Small intestine (tissue), 7 donors: ENCODE measurements around the gene CCDC188. TPM values are rescaled to one million over a fixed set of nuclear protein-coding genes. Genes with fewer than 3 reads are reported as not detected.
A peak's percentile ranks its signal among the peaks of the same experiment; 100 is the strongest.

ENCODE experiments used
- DNase-seq, 2 donors: peaks; one replicate each; pipeline versions ENCODE4 v3.0.0 to v3.0.0-alpha.2; 2013
- FAIRE-seq: peaks from 2 replicates; lab custom pipeline; 2012; peaks lifted over from hg19 to GRCh38; lab: Jason Lieb, UNC
- H3K27ac ChIP-seq, 3 donors: one replicate each; pipeline ENCODE4 v1.5.1; 2013; ENCODE audit warnings: low read length in 2 of 3, mild to moderate bottlenecking in 2 of 3, control low read depth in 1 of 3, inconsistent platforms in 1 of 3, low read depth in 1 of 3, moderate library complexity in 1 of 3
- H3K27me3 ChIP-seq, 3 donors: one replicate each; pipeline ENCODE4 v1.6.1; 2013; ENCODE audit warnings: low read length in 3 of 3, inconsistent platforms in 1 of 3; ENCODE audit not compliant: control insufficient read depth in 3 of 3, insufficient read depth in 3 of 3
- H3K36me3 ChIP-seq, 3 donors: one replicate each; pipeline ENCODE4 v1.6.1; 2013; ENCODE audit warnings: low read length in 3 of 3, inconsistent platforms in 1 of 3, low read depth in 1 of 3, mild to moderate bottlenecking in 1 of 3, moderate library complexity in 1 of 3; ENCODE audit not compliant: control insufficient read depth in 3 of 3, insufficient read depth in 2 of 3
- H3K4me1 ChIP-seq, 3 donors: one replicate each; pipeline ENCODE4 v1.6.1; 2013; ENCODE audit warnings: low read length in 2 of 3, inconsistent platforms in 1 of 3, low read depth in 1 of 3, mild to moderate bottlenecking in 1 of 3, moderate library complexity in 1 of 3; ENCODE audit not compliant: control insufficient read depth in 3 of 3, insufficient read depth in 2 of 3
- H3K4me3 ChIP-seq, 3 donors: one replicate each; pipeline ENCODE4 v1.5.1; 2013; ENCODE audit warnings: low read length in 3 of 3, control low read depth in 1 of 3, inconsistent platforms in 1 of 3, low read depth in 1 of 3, mild to moderate bottlenecking in 1 of 3, moderate library complexity in 1 of 3
- H3K9me3 ChIP-seq, 2 donors: one replicate each; pipeline ENCODE4 v1.6.1; 2013; ENCODE audit warnings: low read depth in 1 of 2, low read length in 1 of 2; ENCODE audit not compliant: control insufficient read depth in 2 of 2, insufficient read depth in 1 of 2
- WGBS, 3 donors: extraction: QIAGEN DNeasy Blood & Tissue Kit; methylation state at CpG; one replicate each; pipeline ENCODE4 v1.1.7; 2013; 5-methylcytosine and 5-hydroxymethylcytosine counted together
- polyA plus RNA-seq, 4 donors: library from polyadenylated mRNA; stranded (reverse) in 3 of 4; unstranded in 1 of 4; fragments of 200-250 nt in 3 of 4; fragments of 120-200 nt in 1 of 4; gene quantifications; one replicate each; pipeline versions ENCODE4 v1.2.1 to v1.2.3, GENCODE V29; 2013
- donor health status: healthy with polysubstance abuse.
- donor health status: control.
- donor health status: control.
- donor health status: Bipolar disorder and iron deficiency.
- donor health status: healthy.

CCDC188 gene
- polyA plus RNA-seq, 4 donors: 1.2 to 1.6 TPM; not detected in 2

DNA sequence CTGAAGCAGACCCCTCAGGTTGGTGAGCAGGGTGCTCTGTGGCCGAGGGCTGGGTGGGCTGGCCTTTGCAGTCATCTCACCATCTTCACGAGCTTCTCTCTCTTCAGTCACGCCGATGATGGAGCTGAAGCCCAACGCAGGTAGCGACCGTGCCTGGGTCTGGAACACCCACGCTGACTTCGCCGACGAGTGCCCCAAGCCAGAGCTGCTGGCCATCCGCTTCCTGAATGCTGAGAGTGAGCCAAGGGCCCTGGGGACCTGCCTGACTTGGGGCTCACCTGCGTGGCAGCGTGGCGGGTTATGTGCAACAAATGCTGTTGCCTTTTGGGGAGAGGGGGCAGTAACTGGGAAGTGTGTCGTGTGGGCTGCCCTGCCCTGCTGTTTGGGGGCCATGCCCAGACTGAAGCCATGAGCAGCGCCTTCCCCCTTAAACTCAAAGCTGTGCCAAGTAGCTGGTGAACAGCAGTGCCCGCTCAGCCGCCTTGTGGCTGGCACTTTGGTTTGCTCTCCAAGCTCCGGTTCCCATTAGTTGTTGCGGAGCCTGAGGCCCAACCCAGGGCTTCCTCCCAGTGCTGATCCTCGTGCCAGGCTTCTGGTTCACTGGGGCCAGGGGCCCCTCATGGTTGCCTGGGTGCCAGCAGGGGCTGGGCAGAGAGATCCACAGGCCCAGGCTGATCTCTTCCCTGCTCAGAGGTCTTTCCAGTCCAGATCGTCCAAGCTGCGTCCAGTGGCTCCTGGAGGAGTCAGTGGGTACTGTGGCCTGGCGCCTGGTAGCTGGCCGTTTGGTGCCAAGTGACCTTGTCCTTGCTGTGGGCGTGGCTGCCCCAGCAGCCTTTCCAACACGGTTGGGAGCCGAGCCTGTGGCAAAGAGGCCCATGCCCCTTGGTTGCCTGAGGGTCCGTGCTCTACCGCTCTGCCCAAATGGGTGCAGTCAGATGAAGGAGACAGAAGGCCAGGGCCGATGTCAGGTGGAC lies 25.4 kb downstream of the CCDC188 start:
- FAIRE-seq: no peak
- Histone ChIP-seq H3K4me1 (peaks cover 0 to 16% (median 0%) of the 10 kb centered on the region in 3 donors), H3K36me3 (peaks cover 5 to 67% (median 11%) of the 10 kb centered on the region in 3 donors), H3K4me3 (no peak overlapping the region), H3K27ac (no peak overlapping the region), H3K27me3 (no peaks in the 10 kb centered on the region), H3K9me3 (no peaks in the 10 kb centered on the region)
- DNase-seq: no peak
- 88 to 91% (median 88%) methylated on average over 32 of the region's 32 CpGs for WGBS, 3 donors

DNA sequence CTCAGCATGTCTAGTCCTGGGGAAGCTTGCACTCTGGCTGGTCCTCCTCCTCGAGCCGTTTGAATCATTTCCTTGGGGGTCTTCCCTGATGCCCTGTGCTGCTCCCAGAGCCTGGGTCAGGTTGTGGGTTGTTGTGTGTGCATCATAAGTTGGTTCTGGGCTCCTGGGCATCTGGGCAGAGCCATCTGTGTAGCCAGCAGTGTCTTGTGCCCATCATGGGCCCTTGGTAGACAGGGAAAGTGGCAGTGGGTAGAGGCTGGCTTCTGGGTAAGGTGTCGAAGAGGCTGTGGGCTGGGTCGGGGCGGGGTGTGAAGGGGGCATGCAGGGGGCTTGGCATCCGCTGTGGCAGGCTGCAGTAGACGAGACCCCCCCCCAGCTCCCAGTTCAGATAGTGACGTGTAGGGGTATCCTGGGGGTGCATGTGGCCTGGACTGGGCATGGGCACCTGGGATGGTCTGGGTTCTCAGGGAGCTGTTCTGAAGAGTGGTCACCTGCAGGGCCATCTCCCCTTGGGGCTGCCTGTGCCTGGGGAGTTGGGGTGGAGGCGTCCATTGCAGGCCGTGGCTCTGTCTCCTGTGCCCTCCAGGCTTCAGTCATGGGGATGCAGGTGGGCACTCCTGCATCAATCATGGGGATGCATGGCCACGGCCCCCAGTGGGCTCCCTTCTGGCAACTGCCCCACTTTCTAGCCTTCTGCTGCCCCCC lies 26.6 kb downstream of the CCDC188 start:
- DNase-seq: no peak
- FAIRE-seq: no peak
- H3K27me3 ChIP-seq: no peaks in the 10 kb centered on the region
- H3K9me3 ChIP-seq: no peaks in the 10 kb centered on the region
- peaks cover 0 to 12% (median 0%) of the 10 kb centered on the region in 3 donors for H3K4me1 ChIP-seq
- peaks cover 5 to 80% (median 11%) of the 10 kb centered on the region in 3 donors for H3K36me3 ChIP-seq
- H3K4me3 ChIP-seq: no peak overlapping the region
- no peak overlapping the region for H3K27ac ChIP-seq
- 86 to 99% (median 92%) methylated on average over 9 to 11 of the region's 11 CpGs for WGBS, 3 donors

DNA sequence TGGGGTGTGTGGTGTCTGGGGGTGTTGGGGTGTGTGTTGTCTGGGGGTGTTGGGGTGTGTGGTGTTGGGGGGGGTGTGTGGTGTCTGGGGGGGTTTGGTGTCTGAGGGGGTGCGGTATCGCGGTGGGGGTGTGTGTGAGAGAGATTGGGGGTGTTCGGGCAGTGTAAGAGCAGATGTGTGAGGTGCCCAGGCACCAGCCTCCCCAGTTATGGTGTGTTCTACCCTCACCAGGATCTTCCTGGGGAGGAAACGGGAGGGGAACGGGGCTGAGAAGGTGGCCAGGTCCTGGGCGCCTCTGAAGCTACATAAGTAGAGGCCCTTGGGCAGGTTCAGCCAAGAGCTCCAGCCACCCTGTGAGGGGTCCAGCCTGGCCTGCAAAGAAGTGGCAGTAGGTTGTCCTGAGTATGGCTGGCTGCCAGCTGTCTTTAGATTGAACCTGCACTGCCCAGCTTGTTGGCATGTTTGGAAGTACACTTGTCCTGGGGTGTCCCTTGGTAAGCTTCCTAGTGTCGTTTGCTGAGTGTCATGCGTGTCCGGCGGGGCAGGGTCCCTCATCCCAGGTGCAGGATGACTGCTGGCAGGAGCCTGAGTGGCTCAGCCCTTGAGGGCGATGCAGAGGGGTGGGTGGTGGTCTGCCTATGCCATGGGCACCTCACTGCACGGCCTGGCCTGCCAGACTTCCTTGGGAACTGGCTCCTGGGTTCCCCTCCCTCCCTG lies 27.3 kb downstream of the CCDC188 start:
- Histone ChIP-seq H3K27ac (no peak overlapping the region), H3K4me1 (peaks cover 2 to 8% (median 6%) of the 10 kb centered on the region in 3 donors), H3K9me3 (no peaks in the 10 kb centered on the region), H3K36me3 (peaks cover 5 to 85% (median 11%) of the 10 kb centered on the region in 3 donors), H3K4me3 (no peak overlapping the region), H3K27me3 (no peaks in the 10 kb centered on the region)
- FAIRE-seq (no peak), DNase-seq (no peak)
- 90 to 94% (median 92%) methylated on average over 13 of the region's 13 CpGs for WGBS, 3 donors

DNA sequence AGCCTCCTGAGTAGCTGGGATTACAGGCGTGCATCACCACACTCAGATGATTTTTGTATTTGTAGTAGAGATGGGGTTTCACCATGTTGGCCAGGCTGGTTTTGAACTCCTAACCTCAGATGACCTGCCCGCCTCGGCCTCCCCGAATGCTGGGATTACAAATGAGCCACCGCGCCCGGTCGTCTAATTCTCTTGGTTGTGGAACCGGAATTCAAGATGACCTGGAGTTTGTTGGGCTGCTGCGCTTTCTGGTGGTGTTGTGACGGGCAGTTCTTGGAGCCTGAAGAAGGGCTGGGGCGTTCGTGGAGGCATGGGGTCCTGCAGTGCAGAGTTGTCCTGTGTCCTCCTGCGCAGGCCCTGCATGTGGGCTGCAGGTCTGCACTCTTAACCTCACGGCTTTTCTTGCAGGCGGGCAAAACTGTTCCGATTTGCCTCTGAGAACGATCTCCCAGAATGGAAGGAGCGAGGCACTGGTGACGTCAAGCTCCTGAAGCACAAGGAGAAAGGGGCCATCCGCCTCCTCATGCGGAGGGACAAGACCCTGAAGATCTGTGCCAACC lies 28.9 kb downstream of the CCDC188 start:
- peaks cover 3 to 10% (median 6%) of the 10 kb centered on the region in 3 donors for H3K4me1 ChIP-seq
- H3K27me3 ChIP-seq: no peaks in the 10 kb centered on the region
- no peak for DNase-seq
- FAIRE-seq: no peak
- H3K27ac ChIP-seq: no peak overlapping the region
- no peaks in the 10 kb centered on the region for H3K9me3 ChIP-seq
- 90 to 96% (median 93%) methylated on average over 22 of the region's 22 CpGs for WGBS, 3 donors
- peaks cover 5 to 75% (median 9%) of the 10 kb centered on the region in 3 donors for H3K36me3 ChIP-seq
- H3K4me3 ChIP-seq: no peak overlapping the region

DNA sequence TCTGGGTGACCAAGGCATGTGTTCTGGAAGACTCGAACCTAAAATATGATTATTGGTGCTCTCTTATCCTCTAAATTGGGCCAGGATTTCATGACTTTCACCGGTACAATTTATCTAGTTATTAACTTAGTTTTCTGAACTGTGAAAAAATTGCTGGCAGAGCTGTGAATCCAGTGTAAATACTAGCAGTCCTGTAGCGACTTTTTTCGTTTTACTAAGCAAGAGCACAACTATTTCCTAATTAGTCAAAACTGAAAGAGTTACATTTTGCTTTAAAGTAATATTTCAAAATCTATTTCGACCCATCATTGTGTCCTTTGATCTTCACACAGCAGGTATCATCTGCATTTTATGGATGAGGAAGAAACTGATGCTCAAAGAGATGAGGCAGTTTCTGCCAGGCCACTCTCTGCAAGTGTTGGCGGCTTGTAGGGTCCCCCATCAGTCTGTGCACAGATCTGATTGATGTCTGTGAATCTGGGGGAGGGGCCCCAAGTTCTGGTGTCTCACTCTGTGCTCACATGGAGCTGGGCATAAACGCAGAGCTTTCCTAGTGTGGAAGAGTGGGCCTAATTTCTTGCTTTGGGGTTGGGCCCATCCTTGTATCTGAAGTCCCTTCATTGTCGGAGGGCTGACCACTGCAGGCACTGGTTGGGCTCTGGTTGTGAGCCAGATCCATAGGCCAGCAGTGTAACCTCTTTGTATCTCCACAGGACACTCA lies 32.4 kb downstream of the CCDC188 start:
- 13 to 19% (median 17%) methylated on average over 8 of the region's 8 CpGs for WGBS, 3 donors
- peak overlapping the region in 2 of 3 donors; percentile 0 to 66 for H3K27ac ChIP-seq

DNA sequence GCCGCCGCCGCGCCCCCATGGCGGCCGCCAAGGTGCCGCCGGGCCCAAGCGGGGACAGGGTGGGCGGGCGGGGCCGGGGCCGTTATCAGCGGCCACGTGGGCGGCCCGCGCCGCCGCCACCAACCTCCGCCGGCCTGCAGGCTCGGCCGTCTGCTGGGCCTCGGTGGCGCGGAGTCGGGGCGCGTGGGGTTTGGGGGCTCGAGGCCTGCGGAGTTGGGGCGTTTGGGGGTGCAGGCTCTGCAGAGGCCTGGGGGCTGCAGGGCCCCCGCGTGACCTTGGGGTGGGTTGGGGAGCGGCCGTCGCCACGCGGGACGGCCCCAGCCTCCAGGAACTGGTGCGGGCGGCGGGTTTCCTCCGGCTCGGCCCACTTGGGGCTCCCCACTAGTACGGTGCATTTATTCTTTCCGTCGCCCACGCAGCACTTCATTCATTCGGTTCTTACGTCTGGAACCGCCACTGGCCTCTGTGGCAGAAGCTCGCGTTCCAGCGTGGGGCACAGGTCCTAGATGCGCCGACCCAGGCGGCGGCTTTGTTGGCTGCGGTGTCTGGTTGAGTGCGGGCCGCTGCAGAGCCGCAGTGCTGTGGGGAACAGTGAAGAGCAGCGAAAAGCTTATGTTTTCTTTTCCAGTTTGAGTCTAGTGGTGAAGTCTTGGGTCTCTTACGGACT lies 33.1 kb downstream of the CCDC188 start:
- H3K27me3 ChIP-seq: no peaks in the 10 kb centered on the region
- WGBS, 3 donors: 0 to 1% (median 1%) methylated on average over 43 to 66 of the region's 66 CpGs
- peaks cover 3 to 72% (median 4%) of the 10 kb centered on the region in 3 donors for H3K36me3 ChIP-seq
- DNase-seq (peak in 1 of 2 donors; percentile 52), FAIRE-seq (no peak)
- no peaks in the 10 kb centered on the region for H3K9me3 ChIP-seq
- peak overlapping the region in 2 of 3 donors; percentile 0 to 66 for H3K27ac ChIP-seq
- peaks cover 3 to 14% (median 6%) of the 10 kb centered on the region in 3 donors for H3K4me1 ChIP-seq
- H3K4me3 ChIP-seq: peak overlapping the region; percentile 61 to 81 (median 71)

More for the DNA sequence above, 32.4 kb downstream of the CCDC188 start:
- DNase-seq: no peak
- Histone ChIP-seq H3K9me3 (no peaks in the 10 kb centered on the region), H3K4me3 (peak overlapping the region; percentile 61 to 81 (median 71)), H3K4me1 (peaks cover 3 to 14% (median 6%) of the 10 kb centered on the region in 3 donors), H3K36me3 (peaks cover 3 to 67% (median 4%) of the 10 kb centered on the region in 3 donors), H3K27me3 (no peaks in the 10 kb centered on the region)
- FAIRE-seq: no peak
